ENCODE data around the gene CDKN2A. TPM values are rescaled to one million over a fixed set of nuclear protein-coding genes. Genes with fewer than 3 reads are reported as not detected.

The CDKN2A gene
- total and polyA plus RNA-seq, 9 of the 15 experiments (the other 6 are each of a cell fraction or from before 2014, with no cell fraction given) = not detected

DNA sequence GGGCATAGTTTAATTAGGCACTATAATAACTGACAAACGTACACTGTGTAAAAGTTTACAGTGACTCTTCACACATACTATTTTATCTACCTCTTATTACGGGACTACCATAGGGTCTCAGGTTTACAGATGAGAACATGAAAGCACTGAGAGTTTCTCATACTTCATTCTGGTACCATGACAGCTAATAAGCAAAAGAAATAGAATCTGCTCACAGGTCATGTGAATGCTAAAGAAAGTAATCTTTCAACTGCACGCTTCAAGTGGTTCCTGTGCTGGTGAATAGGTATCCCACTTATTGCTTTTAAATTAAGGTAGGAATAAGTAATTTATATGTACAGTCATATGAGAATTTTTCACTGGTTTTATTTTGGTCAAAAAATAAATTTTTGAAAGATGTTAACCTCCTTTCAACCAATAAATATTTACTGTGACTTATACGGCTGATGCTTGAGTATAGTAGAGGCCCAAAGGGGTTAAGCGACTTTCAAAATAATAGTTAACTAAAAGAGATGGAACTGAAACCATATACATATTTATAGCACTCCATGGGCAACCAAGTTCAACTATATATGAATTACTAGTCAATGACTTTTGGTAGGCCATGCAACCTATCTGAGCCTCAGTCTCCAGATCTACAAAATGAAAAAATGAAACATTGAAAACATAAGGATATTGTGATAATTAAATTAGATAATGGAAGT, 8.1 kb downstream of the CDKN2A start (continued):
- no peak for TF ChIP-seq ETS1 (conservative IDR thresholded peaks at IDR 0.05; ENCODE audit: control insufficient read depth, low read depth, low read length)

DNA sequence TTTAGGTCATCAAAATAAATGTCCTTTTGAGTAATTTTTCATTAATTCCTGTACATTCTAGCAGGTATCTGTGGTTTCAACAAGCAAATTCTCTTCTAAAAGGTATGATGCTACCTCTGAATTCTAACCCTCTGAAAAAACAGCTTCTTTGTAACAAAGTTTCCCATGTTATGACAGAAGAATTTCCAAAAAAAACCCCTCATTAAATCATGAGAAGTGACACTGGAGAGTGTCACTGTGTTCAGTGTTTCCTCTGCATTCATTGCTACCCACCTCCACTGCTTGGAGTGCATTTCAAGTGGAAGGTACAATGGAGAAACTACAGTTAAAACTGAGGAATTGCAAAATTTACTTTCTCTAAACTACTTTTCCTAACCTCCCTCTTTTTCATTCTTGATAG, 10.1 kb downstream of the CDKN2A start:
- Histone ChIP-seq H2AFZ (ENCODE audit: low read depth, low read length) (no peak overlapping the region), H3K79me2 (ENCODE audit: control insufficient read depth, insufficient read depth, low read length) (no peaks in the 10 kb centered on the region), H3K27me3 (ENCODE audit: control insufficient read depth in 2 of 2, insufficient read depth in 2 of 2, low read length in 2 of 2) (no peaks in the 10 kb centered on the region), H3K4me3 (no peak overlapping the region), H3K27ac (ENCODE audit: extremely low read depth, low read depth, low read length) (no peak overlapping the region), H3K9me1 (ENCODE audit: control insufficient read depth, insufficient read depth, low read length) (no peaks in the 10 kb centered on the region), H3K9me3 (replicated peaks; ENCODE audit: control insufficient read depth, insufficient read depth, low read depth, low read length) (no peaks in the 10 kb centered on the region), H4K20me1 (replicated peaks; ENCODE audit: control insufficient read depth, insufficient read depth, low read length) (no peaks in the 10 kb centered on the region), H3K36me3 (ENCODE audit: control insufficient read depth, insufficient read depth, low read length) (no peaks in the 10 kb centered on the region), H3K4me1 (replicated peaks in 1 of 2; ENCODE audit: control insufficient read depth in 2 of 2, insufficient read depth in 2 of 2, low read length in 2 of 2) (no peaks in the 10 kb centered on the region), H3K4me2 (ENCODE audit: insufficient read depth, low read length) (no peak overlapping the region), H3K9ac (ENCODE audit: insufficient read depth in 1 of 2, low read depth in 2 of 2, low read length in 2 of 2) (no peak overlapping the region)
- in situ Hi-C loops (cut with MboI) (no loop called here), intact Hi-C loops (cut with micrococcal nuclease) (no loop called here)
- ChIA-PET CTCF (ENCODE audit: low intra/inter-chr PET ratio) (no interaction called here), POLR2A (no interaction called here)
- TF ChIP-seq ZBTB26 (CRISPR knock-in tag; IDR thresholded peaks at IDR 0.05) = no peak
- no peak for ATAC-seq
- BruUV-seq (replicated peaks) = no TSS peak
- FAIRE-seq = no peak
- DNase-seq (ENCODE audit: extremely low read depth in 1 of 4, low spot score in 3 of 4) = no peak

Measured in K562 (cell line).